Putamen (tissue), 1 donor: ENCODE data around the gene DUOX2.
"Not testable (repeated sequence)": the region's sequence is repeated elsewhere in the genome, so short reads cannot be mapped to it uniquely, and the experiment has no call there.

Experiments
- DNase-seq: peaks from one replicate; pipeline ENCODE4 v3.0.0-alpha.2; 2016; ENCODE audit warnings: low spot score

The DUOX2 gene

GRCh38 chr15:45073602-45074001 is 40.4 kb downstream of the DUOX2 start:
- DNase-seq, result not testable (repeated sequence)

GRCh38 chr15:45069942-45070360 is 44.0 kb downstream of the DUOX2 start:
- DNase-seq, result not testable (repeated sequence)

- DNase-seq, result no peak
Measured at GRCh38 chr15:45064386-45064785, 49.6 kb downstream of the DUOX2 start.

- not testable (repeated sequence) for DNase-seq
Measured at GRCh38 chr15:45062301-45062700, 51.7 kb downstream of the DUOX2 start.

GRCh38 chr15:45058690-45059675 is 55.0 kb downstream of the DUOX2 start:
- not testable (repeated sequence) for DNase-seq

- not testable (repeated sequence) for DNase-seq
Measured at GRCh38 chr15:45052676-45053075, 61.3 kb downstream of the DUOX2 start.

GRCh38 chr15:45050587-45050986 is 63.4 kb downstream of the DUOX2 start:
- no peak for DNase-seq

GRCh38 chr15:45048794-45049631 is 65.0 kb downstream of the DUOX2 start:
- DNase-seq, result no peak

- DNase-seq, result not testable (repeated sequence)
Measured at GRCh38 chr15:45048449-45048793, 65.6 kb downstream of the DUOX2 start.

GRCh38 chr15:45044270-45044669 is 69.7 kb downstream of the DUOX2 start:
- DNase-seq, result not testable (repeated sequence)

GRCh38 chr15:45042859-45043258 is 71.1 kb downstream of the DUOX2 start:
- not testable (repeated sequence) for DNase-seq
